ENCODE measurements around the gene MACROH2A1. TPM values are rescaled to one million over a fixed set of nuclear protein-coding genes. Genes with fewer than 3 reads are reported as not detected.

The MACROH2A1 gene
- polyA plus RNA-seq, 1 experiment: 129 TPM

- CTCF ChIA-PET: interaction anchor here (0.6 to 1.2 kb wide), 2 partner anchors 40 to 127 kb away, joined by 3 to 4 read pairs; no protein-coding TSS in a partner anchor
- H3K27ac ChIP-seq (ENCODE audit: low read depth, low read length): no peak overlapping the region
- DNase-seq (ENCODE audit: low read depth, low spot score): peak; percentile 61
- no peak overlapping the region for H3K4me3 ChIP-seq (ENCODE audit: low read depth, low read length)
- POLR2A ChIA-PET: interaction anchor here (1.1 to 2.9 kb wide), 4 partner anchors 36 to 102 kb away, joined by 3 to 26 read pairs (median 10); no protein-coding TSS in a partner anchor
- H3K9me3 ChIP-seq (ENCODE audit: control insufficient read depth, insufficient read depth, low read length): no peaks in the 10 kb centered on the region; the same call in 1 of the 2 replicates
- TF ChIP-seq CTCF (IDR thresholded peaks at IDR 0.05; ENCODE audit: low read depth, low read length): no peak
- H3K27me3 ChIP-seq (ENCODE audit: control insufficient read depth, insufficient read depth, low read length): no peaks in the 10 kb centered on the region
Observed at GRCh38 chr5:135310328-135310989, 88.6 kb downstream of the MACROH2A1 start.

- CTCF ChIA-PET: interaction anchor here (0.6 to 1.2 kb wide), 5 partner anchors 23 to 126 kb away, joined by 3 to 4 read pairs (median 3); no protein-coding TSS in a partner anchor
Observed at GRCh38 chr5:135309391-135310327, 89.4 kb downstream of the MACROH2A1 start.

DNA sequence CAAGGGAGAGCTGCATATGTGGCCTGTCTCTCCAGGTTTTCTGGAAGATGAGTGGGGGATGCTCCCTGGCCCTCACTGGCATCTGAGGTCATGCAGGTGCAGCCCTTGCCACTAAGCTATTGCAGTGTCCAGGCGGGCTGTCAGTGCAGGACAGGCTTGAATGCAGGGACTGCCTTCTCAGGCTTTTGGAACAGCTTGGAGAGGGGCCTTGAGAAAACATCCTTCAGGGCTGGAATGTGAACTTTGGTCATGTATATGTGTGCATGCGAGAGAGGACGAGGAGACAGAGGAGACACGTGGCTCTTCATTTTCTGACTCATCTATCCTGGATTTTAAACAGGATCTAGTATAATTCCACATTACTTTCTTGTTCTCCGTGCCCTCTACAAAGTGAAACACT, 90.3 kb downstream of the MACROH2A1 start:
- POLR2A ChIA-PET: interaction anchor here (0.9 to 2.9 kb wide), 8 partner anchors 34 to 100 kb away, joined by 3 to 26 read pairs (median 4); partner anchors contain the start of gene MACROH2A1
- DNase-seq (ENCODE audit: low read depth, low spot score): peak; percentile 82
- CTCF ChIA-PET: interaction anchor here (1.0 kb wide), 2 partner anchors 100 to 118 kb away, joined by 3 to 4 read pairs; no protein-coding TSS in a partner anchor
- Histone ChIP-seq H3K27me3 (ENCODE audit: control insufficient read depth, insufficient read depth, low read length) (no peaks in the 10 kb centered on the region), H3K27ac (ENCODE audit: low read depth, low read length) (peak overlapping the region; percentile 95), H3K4me3 (ENCODE audit: low read depth, low read length) (no peak overlapping the region), H3K9me3 (ENCODE audit: control insufficient read depth, insufficient read depth, low read length) (no peaks in the 10 kb centered on the region; the same call in 1 of the 2 replicates)
- no peak for TF ChIP-seq CTCF (IDR thresholded peaks at IDR 0.05; ENCODE audit: low read depth, low read length)

More at GRCh38 chr5:135309391-135310327, 89.4 kb downstream of the MACROH2A1 start:
- no peak for DNase-seq (ENCODE audit: low read depth, low spot score)
- Histone ChIP-seq H3K27ac (ENCODE audit: low read depth, low read length) (peak overlapping the region; percentile 95), H3K27me3 (ENCODE audit: control insufficient read depth, insufficient read depth, low read length) (no peaks in the 10 kb centered on the region), H3K4me3 (ENCODE audit: low read depth, low read length) (no peak overlapping the region), H3K9me3 (ENCODE audit: control insufficient read depth, insufficient read depth, low read length) (no peaks in the 10 kb centered on the region; the same call in 1 of the 2 replicates)
- POLR2A ChIA-PET: interaction anchor here (1.1 to 2.9 kb wide), 7 partner anchors 35 to 101 kb away, joined by 3 to 26 read pairs (median 5); no protein-coding TSS in a partner anchor
- no peak for TF ChIP-seq CTCF (IDR thresholded peaks at IDR 0.05; ENCODE audit: low read depth, low read length)

GRCh38 chr5:135308245-135308644, 90.8 kb downstream of the MACROH2A1 start:
- no peaks in the 10 kb centered on the region for H3K27me3 ChIP-seq (ENCODE audit: control insufficient read depth, insufficient read depth, low read length)
- no peaks in the 10 kb centered on the region; the same call in 1 of the 2 replicates for H3K9me3 ChIP-seq (ENCODE audit: control insufficient read depth, insufficient read depth, low read length)
- H3K4me3 ChIP-seq (ENCODE audit: low read depth, low read length): no peak overlapping the region
- POLR2A ChIA-PET: interaction anchor here (0.9 to 2.9 kb wide), 8 partner anchors 33 to 100 kb away, joined by 3 to 26 read pairs (median 4); partner anchors contain the start of gene MACROH2A1
- CTCF ChIA-PET: interaction anchor here (0.6 to 1.0 kb wide), 2 partner anchors 117 to 244 kb away, joined by 3 read pairs; no protein-coding TSS in a partner anchor
- no peak for TF ChIP-seq CTCF (IDR thresholded peaks at IDR 0.05; ENCODE audit: low read depth, low read length)
- H3K27ac ChIP-seq (ENCODE audit: low read depth, low read length): peak overlapping the region; percentile 95
- DNase-seq (ENCODE audit: low read depth, low spot score): no peak

All from AG04450 (cell line).